Left kidney (tissue), 2 donors: ENCODE results near the gene CFAP97D2. TPM values are rescaled to one million over a fixed set of nuclear protein-coding genes. Genes with fewer than 3 reads are reported as not detected.
A peak's percentile ranks its signal among the peaks of the same experiment; 100 is the strongest.
"Not testable (repeated sequence)": the region's sequence is repeated elsewhere in the genome, so short reads cannot be mapped to it uniquely, and the experiment has no call there.

ENCODE experiments used
- DNase-seq: peaks from one replicate; pipeline ENCODE4 v3.0.0-alpha.2; 2013
- polyA plus RNA-seq: library from polyadenylated mRNA; unstranded; fragments of 120-200 nt; gene quantifications from one replicate; pipeline ENCODE4 v1.2.1, GENCODE V29; 2013; ENCODE audit not compliant: insufficient read length

Gene CFAP97D2
- polyA plus RNA-seq, 1 donor = not detected

DNA sequence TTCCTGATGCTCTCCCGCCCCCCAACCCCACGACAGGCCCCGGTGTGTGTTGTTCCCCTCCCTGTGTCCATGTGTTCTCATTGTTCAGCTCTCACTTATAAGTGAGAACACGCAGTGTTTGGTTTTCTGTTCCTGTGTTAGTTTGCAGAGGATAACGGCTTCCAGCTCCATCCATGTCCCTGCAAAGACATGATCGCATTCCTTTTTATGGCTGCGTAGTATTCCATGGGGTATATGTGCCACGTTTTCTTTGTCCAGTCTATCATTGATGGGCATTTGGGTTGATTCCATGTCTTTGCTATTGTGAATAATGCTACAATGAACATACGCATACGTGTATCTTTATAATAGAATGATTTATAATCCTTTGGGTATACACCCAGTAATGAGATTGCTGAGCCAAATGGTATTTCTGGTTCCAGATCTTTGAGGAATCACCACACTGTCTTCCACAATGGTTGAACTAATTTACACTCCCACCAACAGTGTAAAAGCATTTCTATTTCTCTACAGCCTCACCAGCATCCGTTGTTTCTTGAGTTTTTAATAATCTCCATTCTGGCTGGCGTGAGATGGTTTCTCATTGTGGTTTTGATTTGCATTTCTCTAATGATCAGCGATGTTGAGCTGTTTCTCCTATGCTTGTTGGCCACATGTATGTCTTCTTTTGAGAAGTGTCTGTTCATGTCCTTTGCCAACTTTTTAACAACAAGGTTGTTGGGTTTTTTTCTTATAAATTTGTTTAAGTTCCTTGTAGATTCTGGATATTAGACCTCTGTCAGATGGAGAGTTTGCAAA lies 20.0 kb upstream of the CFAP97D2 start:
- DNase-seq = not testable (repeated sequence)

DNA sequence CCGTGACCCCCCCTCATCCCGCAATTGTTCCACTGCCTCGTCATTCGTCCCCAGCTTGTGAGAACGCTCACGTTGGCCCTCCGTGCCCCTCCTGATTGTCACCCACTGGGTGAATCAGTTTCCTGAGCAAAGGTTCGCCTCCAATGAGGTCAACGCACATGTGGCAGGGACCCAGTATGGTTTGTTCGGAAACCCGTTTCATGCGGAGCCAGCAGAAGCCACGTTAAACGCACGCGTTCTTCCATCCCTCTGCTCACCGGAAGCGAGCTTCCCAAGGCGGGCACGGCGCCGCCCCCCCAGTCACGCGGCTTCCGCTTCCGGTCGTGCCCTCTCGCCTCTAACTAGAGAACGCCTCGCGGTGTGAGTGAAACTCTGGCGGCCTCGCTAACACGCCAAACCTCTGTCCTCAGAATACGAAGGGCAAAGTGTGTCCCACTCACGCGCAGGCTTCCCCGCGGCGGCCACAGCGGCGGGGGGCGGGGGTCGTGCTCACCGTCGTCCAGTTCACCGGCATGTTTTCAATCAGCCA lies 18.0 kb upstream of the CFAP97D2 start:
- DNase-seq = no peak

DNA sequence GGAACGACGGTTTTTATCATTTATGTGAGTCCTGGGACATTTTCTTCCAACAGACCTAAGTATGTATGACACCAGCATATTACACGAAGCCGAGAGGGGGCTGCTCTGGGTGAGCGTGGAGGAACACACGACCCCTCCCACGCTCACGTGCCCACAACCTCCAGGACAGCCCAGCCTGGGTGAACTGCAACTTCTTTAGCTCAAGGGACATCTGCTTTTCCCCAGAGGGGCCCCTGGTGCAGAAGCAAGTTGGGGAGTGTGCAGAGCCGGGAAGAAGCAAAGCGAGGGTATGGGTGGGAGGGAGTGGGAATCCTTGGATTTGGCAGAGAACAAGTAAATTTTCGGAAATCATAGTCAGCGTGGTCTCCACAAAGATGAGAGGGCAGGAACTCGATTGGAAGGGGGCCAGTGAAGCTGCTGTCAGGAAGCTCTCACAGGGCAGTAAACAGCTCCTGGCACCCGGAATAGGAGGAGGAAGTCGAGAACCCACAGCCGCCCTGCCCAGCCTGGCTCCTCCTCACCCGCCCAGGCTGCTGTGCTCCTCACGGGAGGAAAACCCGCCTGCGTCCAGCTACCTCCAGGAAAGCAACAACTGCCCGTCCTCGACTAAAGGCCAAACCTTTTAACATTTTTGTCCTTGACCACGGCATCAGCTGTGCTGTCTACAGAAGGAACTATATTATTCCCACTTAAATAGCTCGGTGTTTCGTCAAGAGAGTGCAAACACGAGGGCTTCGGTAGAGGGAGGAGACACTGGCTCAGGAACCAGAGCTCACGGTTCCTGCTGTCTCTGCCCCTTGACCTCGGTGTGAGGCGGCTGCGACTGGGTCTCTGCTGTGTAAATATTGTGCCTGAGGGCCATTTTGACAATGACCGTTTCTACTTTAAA lies 17.2 kb upstream of the CFAP97D2 start:
- DNase-seq = no peak

DNA sequence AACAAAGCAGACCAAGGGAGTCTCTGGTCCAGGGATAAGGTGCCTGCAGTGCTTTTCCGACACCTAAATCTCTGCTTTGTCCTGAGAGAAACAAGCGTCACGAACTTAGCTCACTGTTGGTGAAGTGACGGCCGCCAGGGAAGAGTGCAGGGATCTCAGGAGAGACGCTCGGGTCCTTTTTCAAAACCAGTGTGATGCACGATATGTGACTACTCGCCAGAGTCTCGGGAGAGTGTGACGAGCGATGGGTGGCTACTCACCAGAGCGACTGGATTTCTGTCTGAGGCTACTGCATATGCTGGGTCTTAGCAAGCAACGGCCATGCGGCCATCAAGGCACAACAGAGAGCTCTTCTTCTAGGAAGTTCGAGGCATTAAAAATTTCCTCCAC lies 16.5 kb upstream of the CFAP97D2 start:
- no peak for DNase-seq

DNA sequence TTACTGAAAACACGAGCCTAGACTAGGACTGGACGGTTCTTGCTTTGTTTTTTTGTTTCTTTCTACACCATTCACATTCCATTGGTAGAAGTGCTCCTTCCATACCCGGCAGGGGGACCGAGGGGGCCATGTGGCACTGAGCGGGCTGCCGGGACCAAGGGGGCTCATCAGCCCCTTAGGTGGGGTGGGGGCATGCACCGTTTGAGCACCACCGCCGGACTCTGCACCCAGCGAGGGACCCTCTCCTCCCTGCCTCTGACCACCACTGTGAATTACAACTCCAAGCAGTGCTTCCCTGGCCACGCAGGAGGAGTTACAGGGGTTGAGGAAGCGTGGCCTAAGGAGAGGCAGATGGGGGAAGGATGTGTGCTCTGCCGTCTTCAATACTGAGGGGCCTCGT lies 15.0 kb upstream of the CFAP97D2 start:
- no peak for DNase-seq

DNA sequence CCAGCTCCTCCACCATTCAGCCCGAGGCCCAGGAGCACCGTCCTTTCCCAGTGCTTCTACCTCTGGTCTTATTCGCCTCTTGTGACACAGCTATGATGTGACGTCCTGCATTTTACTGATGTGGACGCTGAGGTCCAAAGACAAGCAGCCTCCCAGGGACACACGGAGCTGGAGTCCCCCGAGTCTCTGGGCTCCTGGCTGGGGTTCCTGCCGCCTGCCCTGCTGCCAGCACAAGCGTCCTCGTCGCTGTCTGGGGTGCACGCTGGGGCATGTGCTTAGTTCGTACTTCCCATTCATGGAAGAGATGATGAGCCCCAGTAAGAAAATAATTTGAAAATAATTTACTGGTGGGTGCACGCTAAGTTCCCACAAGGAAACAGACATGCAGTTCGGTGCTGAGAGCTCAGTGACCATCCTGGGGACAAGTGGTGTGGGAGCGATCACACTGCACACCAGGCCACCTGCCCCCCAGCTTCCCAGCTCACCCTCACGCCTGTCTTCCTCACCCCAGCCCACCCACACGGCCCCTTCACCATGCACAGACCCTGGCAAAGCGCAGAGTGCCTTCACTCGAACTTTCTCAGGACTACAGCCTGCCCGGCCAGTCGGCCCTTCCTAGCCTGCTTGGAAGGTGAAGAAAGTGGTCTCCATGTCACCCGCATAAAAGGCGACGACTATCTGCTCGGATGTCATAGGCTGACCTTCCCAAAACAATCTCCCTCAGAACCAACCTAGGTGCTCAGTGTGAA lies 14.2 kb upstream of the CFAP97D2 start:
- no peak for DNase-seq

DNA sequence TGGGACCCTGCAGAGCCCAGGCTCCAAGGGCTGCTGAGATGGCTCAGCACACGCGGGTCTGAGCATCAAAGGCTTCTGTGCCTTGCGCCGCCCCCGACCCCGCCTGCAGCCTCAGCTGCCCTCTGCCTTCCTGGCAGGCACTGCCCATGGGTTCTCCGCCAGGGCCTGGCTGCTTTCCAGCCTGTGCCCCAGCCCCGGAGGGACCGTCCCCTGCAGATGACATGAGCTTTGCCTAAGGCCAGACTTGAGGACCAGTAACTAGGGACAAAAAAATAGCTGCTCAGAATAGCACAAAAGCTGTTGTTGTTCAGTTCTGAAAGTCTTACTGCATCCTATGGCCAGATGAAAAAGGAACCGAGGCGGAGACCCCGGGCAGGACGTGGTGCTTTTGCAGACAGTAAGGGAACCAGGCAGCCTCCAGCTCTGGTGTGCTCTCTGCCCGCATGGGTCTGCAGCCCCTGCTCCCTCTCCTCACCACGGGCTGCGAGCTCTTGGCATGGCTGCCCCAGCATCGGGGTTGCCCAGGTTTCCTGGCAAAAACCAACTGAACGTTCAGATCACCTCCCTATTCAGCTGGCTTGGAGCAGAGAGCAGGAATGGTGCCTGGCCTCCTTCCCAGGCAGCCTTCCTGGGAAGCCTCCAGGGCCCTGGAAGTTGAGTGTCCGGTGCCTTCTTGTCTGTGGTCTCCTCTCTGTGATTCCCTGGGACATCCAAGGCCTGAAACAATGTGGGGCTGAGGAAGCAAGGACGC lies 12.5 kb upstream of the CFAP97D2 start:
- no peak for DNase-seq

DNA sequence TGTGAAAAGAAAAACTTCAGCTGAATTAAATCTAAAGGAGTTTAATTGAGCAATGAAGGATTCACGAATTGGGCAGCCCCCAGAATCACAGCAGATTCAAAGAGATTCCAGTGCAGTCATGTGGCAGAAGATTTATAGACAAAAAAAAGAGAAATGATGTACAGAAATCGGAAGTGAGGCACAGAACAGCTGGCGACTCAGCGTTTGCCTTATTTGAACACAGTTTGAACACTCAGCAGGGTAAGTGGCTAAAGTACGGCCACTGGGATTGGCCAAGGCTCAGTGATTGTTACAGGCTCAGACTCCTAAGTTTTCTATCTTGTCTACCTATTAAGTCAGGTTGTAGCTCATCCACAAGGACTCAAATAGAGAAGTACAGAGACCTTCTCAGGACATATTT lies 11.6 kb upstream of the CFAP97D2 start:
- DNase-seq = no peak

DNA sequence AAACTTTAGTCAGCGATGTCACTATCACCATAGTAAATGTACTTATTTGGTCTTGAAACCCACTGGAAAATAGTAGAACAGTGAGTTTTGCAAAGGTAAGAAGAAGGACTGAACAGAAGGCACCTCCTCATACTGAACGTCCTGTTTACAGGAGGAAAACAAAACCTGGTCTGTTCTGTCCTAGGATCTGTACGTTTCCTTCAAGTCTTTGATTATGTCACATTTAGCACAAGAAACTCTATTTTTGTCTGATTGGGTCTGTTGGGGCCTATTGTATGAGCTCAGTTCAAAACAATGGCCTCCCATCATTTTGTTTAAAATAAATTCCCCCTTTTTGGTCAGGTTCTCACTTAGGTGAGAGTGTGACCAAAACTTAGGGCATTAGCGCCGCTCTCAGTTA lies 11.2 kb upstream of the CFAP97D2 start:
- no peak for DNase-seq

DNA sequence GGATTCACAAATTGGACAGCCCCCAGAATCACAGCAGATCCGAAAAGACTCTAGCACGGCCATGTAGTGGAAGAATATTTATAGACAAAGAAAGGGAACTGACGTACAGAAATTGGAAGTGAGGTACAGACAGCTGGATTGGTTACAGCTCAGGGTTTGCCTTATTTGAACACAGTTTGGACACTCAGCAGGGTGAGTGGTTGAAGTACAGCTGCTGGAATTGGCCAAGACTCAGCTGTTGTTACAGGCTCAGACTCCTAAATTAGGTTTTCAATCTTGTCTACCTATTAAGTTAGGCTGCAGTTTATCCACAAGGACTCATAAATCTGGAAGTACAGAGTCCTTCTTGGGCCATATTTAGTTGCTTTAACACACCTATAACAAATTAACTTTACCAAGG lies 5.8 kb upstream of the CFAP97D2 start:
- DNase-seq = no peak

DNA sequence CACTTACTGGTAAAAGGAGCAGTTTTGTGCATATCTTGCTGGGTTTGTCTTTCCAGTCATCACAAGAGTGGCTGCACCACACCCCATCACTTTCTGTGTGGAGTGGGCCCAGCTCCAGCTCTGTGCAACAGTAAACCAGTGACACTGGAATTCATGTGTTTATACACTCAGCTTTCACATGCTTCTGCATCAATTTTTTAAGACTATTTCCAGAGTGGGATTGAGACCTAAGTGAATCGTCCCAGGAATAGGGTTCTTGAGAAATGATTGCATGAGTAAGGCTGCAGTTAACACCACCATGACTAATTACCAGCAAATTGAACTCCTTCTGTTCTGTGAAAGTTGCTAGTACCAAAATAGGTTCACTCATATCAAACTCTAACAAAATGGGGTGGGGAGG lies 5.3 kb upstream of the CFAP97D2 start:
- DNase-seq = no peak

DNA sequence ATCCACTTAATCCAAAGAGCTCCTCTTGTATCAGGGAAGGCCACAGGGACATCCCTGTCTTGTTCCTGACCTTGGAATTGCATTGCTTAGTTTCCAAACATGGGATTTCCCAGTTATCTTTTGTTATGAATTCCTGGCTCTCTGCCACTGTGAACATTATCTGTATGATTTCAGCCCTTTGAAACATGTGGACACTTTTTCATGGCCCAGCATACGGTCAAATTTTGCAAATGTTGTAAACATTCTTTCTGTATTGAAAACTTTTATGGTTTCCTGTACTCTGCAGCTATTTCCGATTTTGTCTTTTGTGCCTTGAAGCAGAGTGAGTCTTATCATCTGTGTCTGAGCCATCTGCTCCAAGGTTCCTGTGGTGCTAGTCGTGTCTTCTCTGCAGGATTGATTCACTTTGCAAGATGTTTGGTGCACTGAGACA lies 4.5 kb upstream of the CFAP97D2 start:
- DNase-seq = no peak

DNA sequence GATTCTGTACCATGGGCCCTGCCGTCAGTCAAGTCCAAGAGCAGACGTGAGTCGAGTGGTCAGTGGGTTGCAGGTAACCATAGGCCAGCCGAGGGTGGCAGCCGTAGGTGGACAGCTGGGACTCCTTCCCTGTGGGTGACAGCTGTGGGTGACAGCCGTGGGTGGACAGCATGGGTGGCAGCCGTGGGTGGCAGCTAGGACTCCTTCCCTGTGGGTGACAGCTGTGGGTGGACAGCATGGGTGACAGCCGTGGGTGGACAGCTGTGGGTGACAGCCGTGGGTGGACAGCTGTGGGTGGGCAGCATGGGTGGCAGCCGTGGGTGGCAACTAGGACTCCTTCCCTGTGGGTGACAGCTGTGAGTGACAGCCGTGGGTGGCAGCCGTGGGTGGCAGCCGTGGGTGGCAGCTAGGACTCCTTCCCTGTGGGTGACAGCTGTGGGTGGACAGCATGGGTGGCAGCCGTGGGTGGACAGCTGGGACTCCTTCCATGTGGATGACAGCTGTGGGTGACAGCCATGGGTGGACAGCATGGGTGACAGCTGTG lies 2.6 kb upstream of the CFAP97D2 start:
- not testable (repeated sequence) for DNase-seq

DNA sequence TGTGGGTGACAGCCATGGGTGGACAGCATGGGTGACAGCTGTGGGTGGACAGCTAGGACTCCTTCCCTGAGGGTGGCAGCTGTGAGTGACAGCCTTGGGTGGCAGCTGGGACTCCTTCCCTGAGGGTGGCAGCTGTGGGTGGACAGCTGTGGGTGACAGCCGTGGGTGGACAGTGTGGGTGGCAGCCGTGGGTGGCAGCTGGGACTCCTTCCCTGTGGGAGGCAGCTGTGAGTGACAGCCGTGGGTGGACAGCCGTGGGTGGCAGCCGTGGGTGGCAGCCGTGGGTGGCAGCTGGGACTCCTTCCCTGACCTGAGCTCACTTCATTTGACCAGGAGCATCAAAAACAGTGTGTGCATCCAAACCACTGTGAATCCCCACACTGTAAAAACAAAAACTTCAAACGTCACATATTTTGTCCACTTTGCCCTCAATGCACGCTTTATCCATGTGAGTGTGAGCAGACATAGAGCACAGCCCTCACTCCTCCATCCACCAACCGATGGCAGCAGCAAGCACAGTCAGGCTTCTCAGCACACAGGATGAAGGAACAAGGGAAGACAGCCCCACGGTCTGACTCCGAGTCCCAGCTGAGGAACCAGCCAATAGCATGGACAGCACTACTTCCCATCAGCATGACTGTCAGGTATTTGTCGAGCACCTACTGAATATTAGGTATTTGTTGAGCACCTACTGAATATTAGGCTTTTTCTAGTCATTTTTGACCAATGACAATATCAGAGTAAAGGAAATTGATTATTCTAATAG lies 1.6 kb upstream of the CFAP97D2 start:
- DNase-seq = no peak

DNA sequence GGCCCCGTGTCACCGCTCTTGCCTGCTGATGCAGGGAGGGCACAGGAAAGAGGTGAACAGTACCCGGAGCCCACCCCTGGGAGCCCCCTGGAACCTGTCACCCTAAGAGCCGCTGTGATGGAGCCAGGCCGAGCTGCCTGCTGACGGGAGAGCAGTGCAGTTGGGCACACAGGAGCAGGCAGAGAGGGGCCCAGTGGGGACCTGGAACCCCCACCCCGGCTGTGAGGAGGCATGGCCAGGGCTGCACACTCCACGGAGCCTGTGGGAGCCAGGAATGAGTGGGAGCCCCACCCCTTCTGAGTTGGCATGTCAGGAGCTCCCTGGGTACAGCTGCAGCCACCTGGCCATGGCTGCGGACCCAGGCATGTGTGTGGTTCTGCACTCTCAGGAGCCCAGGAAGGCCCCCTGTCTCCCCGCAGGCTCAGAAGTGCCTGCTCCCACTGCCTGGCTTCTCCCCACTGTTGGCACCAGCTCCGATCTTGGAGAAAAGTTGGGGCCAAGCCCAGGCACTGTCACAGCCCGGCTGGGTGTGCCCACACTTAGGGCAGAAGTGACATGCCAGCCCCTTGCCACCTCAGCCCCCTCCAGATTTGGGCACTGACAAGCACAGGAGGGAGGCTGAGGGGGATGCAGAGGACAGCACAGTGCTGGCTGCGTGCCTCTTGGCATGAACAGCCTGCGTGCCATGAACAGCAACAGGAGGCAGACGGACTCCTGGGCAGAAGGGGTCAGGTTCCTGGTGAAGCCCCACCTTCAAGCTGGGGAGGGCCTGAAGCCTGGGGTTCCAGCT lies 6.3 kb downstream of the CFAP97D2 start:
- no peak for DNase-seq

DNA sequence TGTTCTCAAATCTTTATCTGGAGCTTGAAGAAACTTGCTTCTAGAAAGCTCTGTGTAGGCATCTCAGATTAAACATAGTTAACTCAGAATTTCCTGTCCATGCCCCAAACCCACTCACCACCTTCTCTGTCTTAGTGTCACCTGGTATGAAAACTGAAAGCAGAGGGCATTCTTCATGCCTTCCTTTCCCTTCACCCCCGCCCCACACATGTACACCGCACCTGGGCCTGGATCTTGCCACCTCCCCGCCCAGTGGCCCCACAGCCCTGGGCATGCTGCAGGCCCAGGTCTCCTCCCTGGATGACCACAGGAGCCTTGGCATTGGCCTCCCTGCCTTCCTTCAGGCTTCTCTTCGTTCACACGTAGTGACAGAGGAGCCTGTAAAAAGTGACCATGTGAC lies 15.8 kb downstream of the CFAP97D2 start:
- no peak for DNase-seq

DNA sequence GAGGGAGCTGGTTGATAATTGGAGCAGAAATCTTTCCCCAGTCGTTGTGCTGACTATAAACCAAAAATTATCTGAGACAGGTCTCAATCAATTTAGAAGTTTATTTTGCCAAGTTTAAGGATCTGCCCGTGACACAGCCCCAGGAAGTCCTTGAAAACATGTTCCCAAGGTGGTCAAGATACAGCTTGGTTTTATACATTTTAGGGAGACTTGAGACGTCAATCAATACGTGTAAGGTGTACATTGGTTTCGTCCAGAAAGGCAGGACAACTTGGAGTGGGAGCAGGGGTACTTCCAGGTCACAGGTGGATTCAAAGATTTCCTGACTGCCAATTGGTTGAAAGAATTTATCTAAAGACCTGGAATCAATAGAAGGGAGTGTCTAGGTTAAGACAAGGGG lies 17.6 kb downstream of the CFAP97D2 start:
- no peak for DNase-seq

DNA sequence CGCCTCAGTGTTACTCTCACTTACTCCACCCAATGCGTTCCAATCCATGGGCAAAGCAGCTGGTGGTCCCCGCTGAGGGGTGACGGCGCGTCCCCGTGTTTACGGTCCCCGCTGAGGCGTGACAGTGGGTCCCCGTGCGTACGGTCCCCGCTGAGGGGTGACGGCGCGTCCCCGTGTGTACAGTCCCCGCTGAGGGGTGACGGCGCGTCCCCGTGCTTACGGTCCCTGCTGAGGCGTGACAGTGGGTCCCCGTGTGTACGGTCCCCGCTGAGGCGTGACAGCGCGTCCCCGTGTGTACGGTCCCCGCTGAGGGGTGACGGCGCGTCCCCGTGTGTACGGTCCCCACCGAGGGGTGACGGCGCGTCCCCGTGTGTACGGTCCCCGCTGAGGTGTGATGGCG lies 19.5 kb downstream of the CFAP97D2 start:
- DNase-seq = no peak

DNA sequence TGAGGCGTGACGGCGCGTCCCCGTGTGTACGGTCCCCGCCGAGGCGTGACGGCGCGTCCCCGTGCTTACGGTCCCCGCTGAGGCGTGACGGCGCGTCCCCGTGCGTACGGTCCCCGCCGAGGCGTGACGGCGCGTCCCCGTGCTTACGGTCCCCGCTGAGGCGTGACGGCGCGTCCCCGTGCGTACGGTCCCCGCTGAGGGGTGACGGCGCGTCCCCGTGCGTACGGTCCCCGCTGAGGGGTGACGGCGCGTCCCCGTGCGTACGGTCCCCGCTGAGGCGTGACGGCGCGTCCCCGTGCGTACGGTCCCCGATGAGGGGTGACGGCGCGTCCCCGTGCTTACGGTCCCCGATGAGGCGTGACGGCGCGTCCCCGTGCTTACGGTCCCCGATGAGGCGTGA lies 20.5 kb downstream of the CFAP97D2 start:
- DNase-seq = not testable (repeated sequence)

DNA sequence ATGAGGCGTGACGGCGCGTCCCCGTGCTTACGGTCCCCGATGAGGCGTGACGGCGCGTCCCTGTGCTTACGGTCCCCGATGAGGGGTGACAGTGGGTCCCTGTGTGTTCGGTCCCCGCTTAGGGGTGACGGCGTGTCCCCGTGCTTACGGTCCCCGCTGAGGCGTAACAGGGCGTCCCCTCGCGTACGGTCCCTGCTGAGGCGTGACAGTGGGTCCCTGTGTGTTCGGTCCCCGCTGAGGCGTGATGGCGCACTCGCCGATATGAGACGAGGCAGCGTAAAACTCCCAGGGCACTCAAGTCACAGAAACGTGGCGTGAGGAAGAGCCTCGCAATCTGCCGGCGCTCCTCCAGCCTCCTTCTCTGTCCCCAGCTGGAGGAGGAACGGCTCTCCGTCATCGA lies 20.9 kb downstream of the CFAP97D2 start:
- peak; percentile 13 for DNase-seq
